ENCODE measurements around the gene PROX1. TPM values are rescaled to one million over a fixed set of nuclear protein-coding genes. Genes with fewer than 3 reads are reported as not detected.

Gene PROX1
- total RNA-seq, 1 donor from 2014 or later: 6.7 TPM

DNA sequence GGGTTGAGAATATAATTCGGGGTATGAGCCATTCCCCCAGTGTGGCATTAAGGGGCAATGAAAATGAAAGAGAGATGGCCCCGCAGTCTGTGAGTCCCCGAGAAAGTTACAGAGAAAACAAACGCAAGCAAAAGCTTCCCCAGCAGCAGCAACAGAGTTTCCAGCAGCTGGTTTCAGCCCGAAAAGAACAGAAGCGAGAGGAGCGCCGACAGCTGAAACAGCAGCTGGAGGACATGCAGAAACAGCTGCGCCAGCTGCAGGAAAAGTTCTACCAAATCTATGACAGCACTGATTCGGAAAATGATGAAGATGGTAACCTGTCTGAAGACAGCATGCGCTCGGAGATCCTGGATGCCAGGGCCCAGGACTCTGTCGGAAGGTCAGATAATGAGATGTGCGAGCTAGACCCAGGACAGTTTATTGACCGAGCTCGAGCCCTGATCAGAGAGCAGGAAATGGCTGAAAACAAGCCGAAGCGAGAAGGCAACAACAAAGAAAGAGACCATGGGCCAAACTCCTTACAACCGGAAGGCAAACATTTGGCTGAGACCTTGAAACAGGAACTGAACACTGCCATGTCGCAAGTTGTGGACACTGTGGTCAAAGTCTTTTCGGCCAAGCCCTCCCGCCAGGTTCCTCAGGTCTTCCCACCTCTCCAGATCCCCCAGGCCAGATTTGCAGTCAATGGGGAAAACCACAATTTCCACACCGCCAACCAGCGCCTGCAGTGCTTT is 9.4 kb downstream of the PROX1 start:
- peak; percentile 78 for DNase-seq (ENCODE audit: low read depth)

DNA sequence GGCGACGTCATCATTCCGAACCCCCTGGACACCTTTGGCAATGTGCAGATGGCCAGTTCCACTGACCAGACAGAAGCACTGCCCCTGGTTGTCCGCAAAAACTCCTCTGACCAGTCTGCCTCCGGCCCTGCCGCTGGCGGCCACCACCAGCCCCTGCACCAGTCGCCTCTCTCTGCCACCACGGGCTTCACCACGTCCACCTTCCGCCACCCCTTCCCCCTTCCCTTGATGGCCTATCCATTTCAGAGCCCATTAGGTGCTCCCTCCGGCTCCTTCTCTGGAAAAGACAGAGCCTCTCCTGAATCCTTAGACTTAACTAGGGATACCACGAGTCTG is 10.0 kb downstream of the PROX1 start:
- DNase-seq (ENCODE audit: low read depth): no peak

DNA sequence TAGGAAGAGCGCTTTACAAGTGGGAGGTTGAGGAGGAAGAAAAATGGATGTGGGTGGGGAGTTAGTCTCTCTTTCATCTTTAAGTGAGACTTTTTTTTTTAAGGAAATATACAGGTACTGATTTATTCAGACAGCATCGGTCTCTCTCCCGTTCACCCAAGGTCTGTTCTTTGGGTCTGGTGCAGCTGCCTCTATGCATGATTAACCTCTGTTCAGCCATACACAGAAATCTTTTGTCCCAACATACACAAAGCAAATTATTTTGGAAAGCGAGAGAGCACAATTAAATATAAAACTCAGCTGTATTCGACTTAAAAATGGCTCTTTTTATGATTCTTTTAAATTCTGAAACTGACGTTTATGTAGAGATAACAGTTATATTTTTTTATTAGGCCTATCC is 11.0 kb downstream of the PROX1 start:
- DNase-seq (ENCODE audit: low read depth): no peak

DNA sequence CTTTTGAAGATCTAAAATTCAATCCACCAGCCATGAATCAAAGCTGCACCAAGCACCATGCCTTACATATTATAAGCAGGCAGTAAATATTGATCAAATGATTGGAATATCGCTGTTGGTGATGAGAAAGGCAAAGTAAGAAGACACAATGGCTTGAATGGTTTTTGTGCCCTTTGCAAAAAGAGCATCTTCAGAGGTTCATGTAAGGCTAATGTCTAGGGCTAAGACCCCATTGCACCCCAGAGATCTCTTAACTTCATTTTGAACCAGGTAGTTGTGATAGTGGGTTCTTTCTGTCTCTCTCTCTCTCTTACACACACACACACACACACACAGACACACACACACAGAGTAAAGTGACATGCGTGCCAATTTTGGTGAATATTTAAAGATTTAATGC is 12.0 kb downstream of the PROX1 start:
- no peak for DNase-seq (ENCODE audit: low read depth)

DNA sequence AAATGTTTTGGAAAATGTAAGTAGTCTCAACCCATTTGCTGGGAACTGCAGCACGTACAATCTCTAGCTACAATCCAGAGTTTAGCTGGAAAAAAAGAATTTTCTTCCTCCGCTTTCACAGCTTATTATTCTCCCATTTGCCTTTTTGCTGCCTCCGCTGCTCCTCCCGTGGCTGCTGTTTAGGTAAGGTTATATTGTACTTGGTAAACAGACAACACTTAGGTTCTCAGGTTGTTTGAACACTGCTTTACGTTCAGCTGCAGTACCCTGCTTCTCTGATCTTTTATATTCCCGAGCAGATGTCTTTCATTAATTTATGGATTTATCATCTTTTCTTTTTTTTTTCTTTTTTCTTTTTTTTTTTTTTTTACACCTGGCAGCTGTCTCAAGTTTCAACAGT is 14.3 kb downstream of the PROX1 start:
- DNase-seq (ENCODE audit: low read depth): no peak

DNA sequence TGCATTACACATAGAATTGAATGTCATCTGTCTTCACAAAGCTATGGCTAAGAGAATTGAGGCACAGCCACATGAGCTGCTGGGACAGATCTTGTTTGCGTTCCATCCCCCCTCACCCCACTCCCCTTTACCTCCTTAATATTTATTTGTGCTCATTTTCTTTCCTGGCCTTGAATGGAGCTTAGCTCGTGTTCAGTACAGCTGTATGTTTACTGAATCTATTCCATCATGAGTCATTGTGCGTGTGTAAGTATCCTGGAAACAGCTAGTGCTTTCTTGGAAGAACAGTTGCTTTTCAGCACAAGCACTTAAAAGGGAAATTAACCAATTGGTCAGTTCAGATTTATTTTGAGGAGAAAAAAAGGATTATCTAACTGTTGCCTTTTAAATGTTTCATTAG is 14.7 kb downstream of the PROX1 start:
- DNase-seq (ENCODE audit: low read depth): peak; percentile 70

DNA sequence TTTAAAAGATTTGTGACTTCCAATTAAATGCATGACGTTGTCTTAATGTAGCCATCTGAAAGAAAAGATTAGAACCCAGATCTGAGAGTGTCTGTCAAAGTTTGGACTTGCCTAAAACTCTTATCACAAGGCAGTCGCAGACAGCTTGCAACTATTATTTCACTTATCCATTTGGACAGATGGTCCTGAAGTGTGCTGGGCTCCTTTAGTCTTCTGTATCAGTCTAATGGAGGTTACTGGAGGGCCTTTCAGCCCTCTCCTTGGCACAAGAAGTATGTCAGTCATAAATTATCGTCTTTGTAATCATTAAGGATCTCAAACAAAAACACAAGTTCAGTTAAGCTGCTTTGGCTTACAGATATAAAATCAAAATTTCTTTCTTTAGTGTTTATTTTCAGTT is 15.5 kb downstream of the PROX1 start:
- DNase-seq (ENCODE audit: low read depth): no peak

DNA sequence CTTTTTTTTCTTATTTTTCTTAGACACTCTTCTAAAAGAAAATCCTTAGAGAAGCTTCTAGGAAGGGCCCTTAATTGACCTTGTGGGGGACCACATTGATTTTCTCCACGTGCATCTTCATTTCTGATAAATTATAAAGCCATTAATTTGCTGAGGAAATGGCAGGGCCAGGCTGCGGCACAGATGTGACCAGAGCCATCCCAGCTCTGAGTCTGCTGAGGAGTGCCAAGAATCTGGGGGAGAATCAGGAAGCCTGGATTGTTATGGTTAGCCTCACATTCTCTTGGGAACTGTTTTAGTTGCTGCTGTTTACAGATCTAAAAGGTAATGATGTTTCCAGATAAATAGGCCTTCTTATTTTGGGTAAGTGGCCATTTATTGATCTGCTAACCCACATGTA is 16.2 kb downstream of the PROX1 start:
- DNase-seq (ENCODE audit: low read depth): peak; percentile 54

DNA sequence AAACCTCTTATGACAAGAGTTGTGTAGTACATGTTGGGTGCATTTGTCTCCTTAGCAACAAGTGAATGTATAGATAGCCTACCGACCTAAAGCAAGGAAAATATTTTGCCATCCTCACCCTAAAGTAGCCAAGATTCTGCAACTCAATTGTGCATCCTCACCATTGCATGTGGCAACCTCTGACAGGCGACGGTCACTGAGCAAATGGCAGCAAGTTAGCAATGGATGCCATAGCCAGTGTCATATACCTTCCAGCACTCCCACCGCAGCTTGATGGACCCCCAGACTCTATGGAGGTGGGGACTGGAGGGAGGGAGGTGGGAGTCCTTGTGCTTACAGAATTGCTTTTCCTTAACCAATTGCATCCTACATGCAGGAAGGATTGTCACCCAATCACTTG is 17.0 kb downstream of the PROX1 start:
- DNase-seq (ENCODE audit: low read depth): no peak

DNA sequence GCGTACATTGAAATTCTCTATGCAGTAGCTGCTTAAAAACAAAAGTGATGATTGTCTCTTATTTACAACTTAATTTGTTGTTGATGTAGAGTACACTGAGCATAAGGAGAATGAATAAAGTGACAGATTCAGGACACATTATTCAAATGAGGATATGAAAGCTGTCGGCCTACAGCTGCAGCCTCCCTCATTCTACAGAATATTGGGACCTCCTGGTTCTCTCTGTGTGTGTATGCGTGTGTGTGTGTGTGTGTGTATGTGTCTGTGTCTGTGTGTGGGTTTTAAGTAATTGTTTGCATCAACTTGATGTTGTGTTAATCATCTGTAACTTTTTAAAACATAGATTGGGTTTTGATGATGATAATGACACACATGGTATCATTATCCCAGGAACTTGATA is 17.9 kb downstream of the PROX1 start:
- no peak for DNase-seq (ENCODE audit: low read depth)

DNA sequence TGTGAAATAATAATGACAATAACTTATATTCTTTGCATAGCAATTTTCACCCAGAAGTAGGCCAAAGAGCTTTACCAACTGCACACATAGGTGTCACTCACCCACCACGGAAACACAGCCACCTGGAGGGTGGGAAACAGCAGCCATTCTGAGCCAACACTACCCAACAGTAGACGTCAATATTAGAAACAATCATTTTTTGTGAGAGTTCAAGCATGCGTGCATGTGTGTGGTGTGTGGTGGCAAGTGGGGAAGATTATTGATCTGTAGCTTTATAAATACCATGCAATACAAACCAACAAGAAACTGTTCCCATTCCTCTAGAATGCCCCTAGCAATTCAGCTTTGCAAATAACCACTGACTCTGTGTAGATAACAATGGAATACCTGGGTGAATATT is 19.1 kb downstream of the PROX1 start:
- DNase-seq (ENCODE audit: low read depth): no peak

DNA sequence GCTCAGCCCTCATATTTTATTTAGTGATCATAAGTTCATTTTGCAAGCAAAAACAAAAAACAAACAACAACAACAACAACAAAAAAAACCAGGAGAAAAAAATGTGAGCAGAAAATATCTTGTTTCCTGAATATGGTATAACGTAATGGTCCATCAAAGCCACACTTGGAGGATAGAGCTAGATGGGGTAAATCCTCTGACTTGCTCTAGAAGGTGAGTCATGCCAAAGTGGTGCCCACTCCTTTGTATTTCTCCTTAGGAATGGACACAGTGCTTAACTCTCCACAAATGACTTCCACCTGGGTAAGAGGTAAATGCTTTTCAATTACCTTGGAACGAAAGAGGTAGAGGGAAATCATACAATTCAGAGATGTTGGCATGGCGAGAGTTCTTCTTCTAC is 20.6 kb downstream of the PROX1 start:
- DNase-seq (ENCODE audit: low read depth): no peak

DNA sequence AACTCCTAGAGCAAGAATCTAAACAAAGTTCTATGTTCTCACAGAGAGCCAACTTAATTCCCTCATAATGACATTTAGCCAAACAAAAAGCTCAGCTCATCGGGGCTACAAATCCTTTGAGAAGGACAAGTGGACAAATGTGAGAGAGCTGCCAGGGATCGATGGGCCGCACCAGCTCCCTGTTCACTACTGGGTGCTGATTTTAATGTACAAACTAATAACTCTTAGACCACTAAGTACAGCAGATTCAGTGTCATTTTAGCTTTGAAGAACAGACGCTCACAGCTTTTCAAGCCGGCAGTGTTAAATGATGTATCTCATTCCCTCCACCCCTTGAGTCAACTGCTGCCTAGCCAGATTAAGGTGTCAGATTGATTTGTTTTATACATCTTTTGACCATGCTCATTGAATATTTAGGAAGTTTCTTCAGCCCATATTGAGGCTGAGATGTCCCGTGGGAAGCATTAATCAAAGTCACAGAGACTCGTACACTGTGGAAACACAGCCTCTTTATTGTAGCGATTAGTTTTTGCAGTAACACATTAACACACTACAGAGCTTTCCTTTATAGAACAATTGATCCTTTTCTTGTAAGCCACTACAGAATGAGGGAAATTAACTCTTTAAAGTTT is 21.1 kb downstream of the PROX1 start:
- no peak for DNase-seq (ENCODE audit: low read depth)

DNA sequence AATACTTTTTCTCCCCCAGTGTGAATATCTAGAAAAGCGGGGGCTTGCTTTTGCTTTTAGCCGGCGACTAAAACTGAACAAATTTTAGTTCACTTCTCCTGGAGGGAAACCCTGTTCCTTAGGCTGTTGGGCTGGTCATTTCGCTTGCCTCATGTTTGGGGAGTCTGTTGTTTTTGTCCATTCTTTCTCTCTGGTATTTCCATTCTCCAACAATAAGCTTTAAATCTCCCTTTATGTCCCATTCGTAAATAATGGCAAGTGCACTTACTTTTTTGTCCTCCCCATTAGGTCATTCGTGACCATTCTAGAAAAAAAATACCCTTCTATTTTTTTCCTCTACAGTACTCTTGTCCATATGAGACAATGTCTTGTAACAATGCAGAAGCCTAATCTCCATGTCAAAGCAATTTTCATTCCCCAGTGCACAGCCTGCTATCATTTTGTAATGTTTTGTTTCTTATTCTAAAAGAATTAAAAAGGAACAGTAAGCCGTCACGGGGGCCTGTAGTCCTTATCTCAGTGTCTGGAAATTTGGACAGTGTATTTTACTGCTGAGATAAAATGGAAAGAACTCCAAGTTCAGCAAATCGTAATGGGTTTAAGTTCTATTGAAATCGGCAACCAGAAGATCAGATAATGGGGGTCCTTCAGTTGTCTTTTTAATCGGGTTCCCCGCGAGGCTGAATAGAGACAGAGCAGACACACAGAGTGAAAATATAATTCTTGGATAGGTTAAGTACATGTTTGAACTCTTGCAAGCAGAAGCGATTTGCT is 21.8 kb downstream of the PROX1 start:
- DNase-seq (ENCODE audit: low read depth): no peak

DNA sequence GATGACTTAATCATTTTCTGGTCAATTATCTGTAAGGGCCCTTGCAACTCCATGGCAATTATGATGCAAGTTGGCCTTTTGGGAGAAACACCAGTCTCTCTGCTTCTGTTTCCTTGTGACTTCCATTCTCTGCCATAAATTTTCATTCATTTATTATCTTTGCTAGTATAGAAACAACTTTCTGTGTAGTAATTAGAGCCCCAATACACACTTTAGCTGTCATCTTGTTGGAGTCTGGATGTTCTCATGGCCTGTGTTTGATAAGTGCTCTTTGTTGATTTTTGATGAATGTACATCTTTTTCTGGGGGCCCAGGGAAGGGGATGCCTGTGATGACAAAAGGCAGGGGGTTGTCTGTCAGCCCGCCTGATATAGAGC is 22.4 kb downstream of the PROX1 start:
- DNase-seq (ENCODE audit: low read depth): no peak

DNA sequence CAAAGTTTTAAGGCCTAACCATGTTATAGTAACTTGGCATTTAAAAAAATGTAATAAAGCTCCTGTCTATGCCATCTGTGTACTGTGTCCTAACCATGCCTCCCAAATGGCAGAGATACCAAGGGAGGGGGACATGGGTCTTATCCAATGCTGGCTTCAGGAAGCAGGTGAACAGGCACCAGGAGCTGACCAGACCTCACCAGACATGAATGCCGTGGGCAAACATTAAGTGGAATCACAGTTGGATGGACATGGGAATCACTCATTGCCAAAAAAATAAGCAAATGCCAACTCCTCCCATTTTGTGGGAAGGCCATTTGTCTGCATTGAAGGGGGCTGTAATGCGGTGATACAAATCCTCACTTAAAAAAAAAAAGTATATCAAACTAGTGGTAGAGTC is 22.9 kb downstream of the PROX1 start:
- DNase-seq (ENCODE audit: low read depth): no peak

DNA sequence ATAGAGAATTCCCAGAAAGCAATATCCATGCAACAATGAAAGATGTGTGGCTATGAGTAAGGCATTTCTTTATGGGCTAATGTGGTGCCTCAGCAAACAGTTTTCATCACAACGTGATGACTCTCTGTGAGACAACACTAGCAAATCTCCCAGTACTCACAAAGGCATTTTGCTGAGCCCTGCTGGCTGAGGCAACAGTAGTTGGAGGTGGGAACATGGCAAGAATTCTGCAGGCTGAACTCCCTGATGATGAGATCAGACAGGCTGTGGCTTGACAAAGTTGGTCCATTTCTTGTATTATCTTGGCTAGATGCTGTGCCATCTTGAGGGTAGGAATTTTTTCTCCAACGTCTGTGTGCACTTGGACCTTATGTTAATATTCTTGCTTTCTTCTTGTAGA is 24.6 kb downstream of the PROX1 start:
- no peak for DNase-seq (ENCODE audit: low read depth)

DNA sequence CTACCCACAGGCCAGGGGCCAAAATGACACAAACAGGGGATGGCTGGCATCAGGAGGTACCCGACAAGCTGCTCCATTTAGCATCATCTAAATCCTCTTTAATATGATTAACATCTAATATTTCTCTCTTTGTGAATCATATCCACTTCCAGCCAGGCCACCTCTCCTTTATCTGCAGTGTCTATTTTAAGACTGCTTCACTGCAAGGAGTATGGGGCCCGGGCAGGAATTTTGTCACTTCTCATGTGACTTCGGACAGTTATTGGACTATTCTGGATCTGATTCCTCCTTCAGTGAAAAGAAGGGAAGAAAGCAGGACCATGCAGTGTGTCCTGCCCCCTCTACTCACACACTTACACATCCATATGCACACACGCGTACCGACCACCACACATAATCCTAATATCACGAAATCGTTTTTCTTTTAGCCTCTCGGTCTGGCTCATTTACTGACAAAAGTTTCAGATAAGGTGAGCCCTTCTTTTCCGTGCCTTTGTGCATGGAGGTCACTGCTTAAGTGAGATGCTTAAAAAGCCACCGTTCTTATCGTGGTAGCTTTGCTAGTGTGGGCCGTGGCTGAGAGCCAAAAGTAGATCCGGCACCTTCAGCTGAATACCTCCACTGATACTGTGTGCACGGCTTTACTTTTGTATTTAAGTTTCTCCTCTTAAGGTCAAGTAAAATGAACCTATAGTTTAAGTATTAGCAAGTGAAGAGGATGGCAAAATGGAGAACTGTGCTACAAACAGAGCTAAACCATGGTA is 26.0 kb downstream of the PROX1 start:
- no peak for DNase-seq (ENCODE audit: low read depth)

DNA sequence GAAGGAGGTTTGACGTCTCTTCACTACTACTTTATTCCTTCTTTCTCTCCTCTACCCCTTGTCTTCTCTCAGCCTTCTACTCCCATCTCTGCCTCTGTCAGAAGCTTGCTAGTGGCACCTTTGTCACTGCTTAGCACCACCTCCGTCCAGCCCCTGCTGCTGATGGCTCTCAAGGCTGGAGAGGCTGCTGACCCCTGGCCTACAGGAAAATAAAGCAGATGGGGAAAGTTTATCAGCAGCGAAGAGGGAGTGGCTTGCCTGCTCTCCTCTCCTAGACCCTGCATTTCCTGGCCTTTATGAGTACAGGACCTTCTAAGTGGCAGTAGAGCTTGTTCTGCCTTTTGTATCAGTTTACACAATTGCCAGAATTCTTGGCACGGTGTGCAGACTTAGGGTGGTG is 27.0 kb downstream of the PROX1 start:
- no peak for DNase-seq (ENCODE audit: low read depth)

DNA sequence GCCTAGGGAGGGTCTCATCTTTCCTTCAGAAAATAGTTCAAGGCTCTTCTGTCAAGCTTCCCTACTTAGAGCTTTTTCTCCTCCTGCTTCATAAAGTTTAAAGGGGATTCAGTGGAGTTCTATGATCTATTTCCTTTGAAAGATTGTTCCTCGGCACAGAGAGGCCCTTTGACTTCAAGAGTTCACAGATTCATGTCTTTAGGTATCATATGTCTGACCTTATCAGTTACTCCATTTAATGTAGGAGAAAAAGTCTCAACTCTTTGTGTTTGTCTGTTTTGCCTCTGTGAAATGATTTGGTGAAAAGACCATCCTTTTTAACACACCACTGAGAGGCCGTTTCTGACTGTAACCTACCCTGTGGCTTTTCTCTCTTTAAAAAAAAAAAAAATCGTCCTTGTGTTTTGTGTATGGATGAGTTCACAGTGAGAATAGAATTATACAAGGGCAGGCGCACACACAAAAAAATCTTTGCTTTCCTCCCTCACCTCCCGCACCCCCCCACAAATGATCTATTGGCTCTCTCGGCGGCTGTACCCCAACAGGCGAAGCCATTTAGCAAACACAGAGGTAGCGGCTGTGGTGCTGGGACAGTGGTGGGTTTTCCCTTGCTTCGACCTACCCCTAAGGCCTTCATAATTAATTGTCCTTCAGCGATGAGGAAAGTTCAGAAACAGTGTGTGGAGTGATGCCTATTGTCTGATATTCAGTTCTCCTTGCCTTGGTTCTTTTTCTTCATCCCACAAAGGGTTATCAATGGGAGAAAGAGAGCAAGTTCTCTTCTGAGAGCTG is 29.6 kb downstream of the PROX1 start:
- no peak for DNase-seq (ENCODE audit: low read depth)

All from myocyte (in vitro differentiated cells).